Measurements from ENCODE around the gene ZNF280D. TPM values are rescaled to one million over a fixed set of nuclear protein-coding genes. Genes with fewer than 3 reads are reported as not detected.

ZNF280D gene
- total RNA-seq, 2 donors from 2014 or later: 29.8 to 34.0 TPM

- no peak for ATAC-seq
- intact Hi-C loops (cut with DNase I, micrococcal nuclease): no loop called here
- no peak for DNase-seq
Observed at GRCh38 chr15:56754772-56755370, 21.6 kb upstream of the ZNF280D start.

GRCh38 chr15:56752986-56753385 is 19.7 kb upstream of the ZNF280D start:
- intact Hi-C loops (cut with DNase I, micrococcal nuclease): no loop called here
- ATAC-seq (no peak), DNase-seq (no peak)

GRCh38 chr15:56749982-56750381 is 16.7 kb upstream of the ZNF280D start:
- DNase-seq: no peak
- intact Hi-C loops (cut with DNase I, micrococcal nuclease): no loop called here

GRCh38 chr15:56744701-56745683 is 11.7 kb upstream of the ZNF280D start:
- DNase-seq (no peak), ATAC-seq (peak; percentile 87)
- intact Hi-C loops (cut with DNase I, micrococcal nuclease): no loop called here

More at GRCh38 chr15:56749982-56750381, 16.7 kb upstream of the ZNF280D start:
- no peak for ATAC-seq

- no peak for DNase-seq
- ATAC-seq: no peak
- intact Hi-C loops (cut with DNase I, micrococcal nuclease): no loop called here
Observed at GRCh38 chr15:56741541-56741940, 8.2 kb upstream of the ZNF280D start.

GRCh38 chr15:56739964-56740640 is 6.8 kb upstream of the ZNF280D start:
- ATAC-seq (no peak), DNase-seq (no peak)
- intact Hi-C loops (cut with DNase I, micrococcal nuclease): no loop called here

- DNase-seq: no peak
- no peak for ATAC-seq
- intact Hi-C loops (cut with DNase I, micrococcal nuclease): no loop called here
Observed at GRCh38 chr15:56739474-56739873, 6.2 kb upstream of the ZNF280D start.

GRCh38 chr15:56737791-56738190 is 4.5 kb upstream of the ZNF280D start:
- ATAC-seq (no peak), DNase-seq (no peak)
- intact Hi-C loops (cut with DNase I, micrococcal nuclease): no loop called here

GRCh38 chr15:56736881-56737707 is 3.8 kb upstream of the ZNF280D start:
- no peak for DNase-seq
- intact Hi-C loops (cut with DNase I, micrococcal nuclease): no loop called here
- ATAC-seq: no peak

- intact Hi-C loops (cut with DNase I, micrococcal nuclease): no loop called here
- ATAC-seq (no peak), DNase-seq (no peak)
Observed at GRCh38 chr15:56736308-56736707, 3.0 kb upstream of the ZNF280D start.

- DNase-seq: no peak
- intact Hi-C loops (cut with DNase I, micrococcal nuclease): no loop called here
- no peak for ATAC-seq
Observed at GRCh38 chr15:56735589-56735988, 2.3 kb upstream of the ZNF280D start.

GRCh38 chr15:56734013-56734635 is 815 bp upstream of the ZNF280D start:
- intact Hi-C loops (cut with DNase I, micrococcal nuclease): no loop called here
- peak in 1 of 2 donors; percentile 8 for DNase-seq
- ATAC-seq: no peak

- intact Hi-C loops (cut with DNase I, micrococcal nuclease): no loop called here
- DNase-seq: no peak
- no peak for ATAC-seq
Observed at GRCh38 chr15:56732886-56733135, 498 bp downstream of the ZNF280D start.

GRCh38 chr15:56732135-56732885 is 999 bp downstream of the ZNF280D start:
- intact Hi-C loops (cut with DNase I, micrococcal nuclease): no loop called here
- peak in 1 of 2 donors; percentile 12 for DNase-seq
- peak; percentile 0 for ATAC-seq

- ATAC-seq (no peak), DNase-seq (no peak)
- intact Hi-C loops (cut with DNase I, micrococcal nuclease): no loop called here
Observed at GRCh38 chr15:56731548-56731947, 1.8 kb downstream of the ZNF280D start.

GRCh38 chr15:56729561-56729960 is 3.7 kb downstream of the ZNF280D start:
- no peak for ATAC-seq
- no peak for DNase-seq
- intact Hi-C loops (cut with DNase I, micrococcal nuclease): no loop called here

GRCh38 chr15:56725386-56725785 is 7.9 kb downstream of the ZNF280D start:
- intact Hi-C loops (cut with DNase I, micrococcal nuclease): no loop called here
- no peak for ATAC-seq
- no peak for DNase-seq

GRCh38 chr15:56724232-56724631 is 9.1 kb downstream of the ZNF280D start:
- intact Hi-C loops (cut with DNase I, micrococcal nuclease): no loop called here
- no peak for ATAC-seq
- DNase-seq: no peak

Measured in left colon (tissue), 2 donors.